RPMI7951 (cell line): Measurements from ENCODE around the gene ALDH3B2. TPM values are rescaled to one million over a fixed set of nuclear protein-coding genes. Genes with fewer than 3 reads are reported as not detected.
"Not testable (repeated sequence)": the region's sequence is repeated elsewhere in the genome, so short reads cannot be mapped to it uniquely, and the experiment has no call there.

ENCODE experiments used
- DNase-seq: peaks from one replicate; pipeline ENCODE4 v3.0.0-alpha.2; 2012; ENCODE audit warnings: low read depth
- total RNA-seq: library from RNA; depleted of rRNA; stranded (reverse); fragments of >200 nt; shearing (Covaris generic); gene quantifications from 2 replicates; pipeline ENCODE4 v1.2.3, GENCODE V29; 2014

The ALDH3B2 gene
- total RNA-seq, 1 experiment from 2014 or later, result not detected

GRCh38 chr11:67629386-67630227 is 44.8 kb downstream of the ALDH3B2 start, which contains the start of gene NUDT8:
TSS of gene NUDT8 (minus strand) at chr11:67629937. CDS start at chr11:67629911, 26 bp downstream.
- DNase-seq, result peak; percentile 74

GRCh38 chr11:67628710-67629385 is 45.6 kb downstream of the ALDH3B2 start:
- no peak for DNase-seq

- DNase-seq, result no peak
These were observed 46.4 kb downstream of the ALDH3B2 start for GRCh38 chr11:67627812-67628624.

- DNase-seq, result no peak
These were observed 47.0 kb downstream of the ALDH3B2 start for GRCh38 chr11:67627441-67627811.

- no peak for DNase-seq
These were observed 47.5 kb downstream of the ALDH3B2 start for GRCh38 chr11:67626970-67627369.

GRCh38 chr11:67626131-67626833 is 48.1 kb downstream of the ALDH3B2 start:
- not testable (repeated sequence) for DNase-seq

- DNase-seq, result not testable (repeated sequence)
These were observed 50.6 kb downstream of the ALDH3B2 start for GRCh38 chr11:67623795-67624194.

- DNase-seq, result not testable (repeated sequence)
These were observed 51.5 kb downstream of the ALDH3B2 start for GRCh38 chr11:67622905-67623304.

GRCh38 chr11:67621928-67622327 is 52.5 kb downstream of the ALDH3B2 start:
- not testable (repeated sequence) for DNase-seq

GRCh38 chr11:67620621-67621020 is 53.8 kb downstream of the ALDH3B2 start:
- DNase-seq, result not testable (repeated sequence)

GRCh38 chr11:67619683-67620618 is 54.5 kb downstream of the ALDH3B2 start:
- DNase-seq, result not testable (repeated sequence)

GRCh38 chr11:67618901-67619659 is 55.3 kb downstream of the ALDH3B2 start:
- DNase-seq, result not testable (repeated sequence)

GRCh38 chr11:67617243-67617953 is 57.0 kb downstream of the ALDH3B2 start:
- DNase-seq, result no peak

GRCh38 chr11:67616431-67617242 is 57.8 kb downstream of the ALDH3B2 start:
- no peak for DNase-seq

GRCh38 chr11:67615728-67616430 is 58.5 kb downstream of the ALDH3B2 start:
- DNase-seq, result no peak

GRCh38 chr11:67614730-67615714 is 59.4 kb downstream of the ALDH3B2 start:
- peak; percentile 13 for DNase-seq
